Keratinocyte (primary cell): Measurements from ENCODE around the gene ACAD9. TPM values are rescaled to one million over a fixed set of nuclear protein-coding genes. Genes with fewer than 3 reads are reported as not detected.

Source experiments
- DNase-seq: peaks from one replicate; pipeline ENCODE4 v3.0.0-alpha.2; 2011; ENCODE audit warnings: low read depth, missing footprints, low spot score
- FAIRE-seq: peaks from 2 replicates; lab custom pipeline; 2011; peaks lifted over from hg19 to GRCh38; lab: Jason Lieb, UNC
- H2AFZ ChIP-seq: 2 replicates; pipeline ENCODE4 v1.6.0; 2012; ENCODE audit warnings: low read length, control low read depth, inconsistent platforms; ENCODE audit not compliant: control insufficient read depth
- H3K27ac ChIP-seq: 2 replicates; pipeline ENCODE4 v1.5.1; 2011; ENCODE audit warnings: low read length; ENCODE audit not compliant: control insufficient read depth, insufficient read depth
- H3K27me3 ChIP-seq: 3 replicates; pipeline ENCODE4 v1.6.0; 2011; ENCODE audit warnings: low read length; ENCODE audit not compliant: control insufficient read depth, insufficient read depth; ENCODE audit errors: extremely low read depth
- H3K36me3 ChIP-seq, 2 experiments: 2 replicates in 1 of 2; 3 replicates in 1 of 2; pipeline ENCODE4 v1.5.1; 2011; ENCODE audit warnings: low read length in 2 of 2, mild to moderate bottlenecking in 1 of 2; ENCODE audit not compliant: control insufficient read depth in 2 of 2, insufficient read depth in 2 of 2; ENCODE audit errors: extremely low read depth in 1 of 2
- H3K4me1 ChIP-seq: 3 replicates; pipeline ENCODE4 v1.5.1; 2011; ENCODE audit warnings: low read length; ENCODE audit not compliant: control insufficient read depth, insufficient read depth; ENCODE audit errors: extremely low read depth
- H3K4me2 ChIP-seq: 3 replicates; pipeline ENCODE4 v1.6.0; 2011; ENCODE audit warnings: low read depth, low read length; ENCODE audit not compliant: control insufficient read depth, insufficient read depth; ENCODE audit errors: extremely low read depth
- H3K4me3 ChIP-seq, 3 experiments: fragments of 200-600 bp in 1 of 3; sonication (generic) in 1 of 3; 2 replicates in 2 of 3; 3 replicates in 1 of 3; pipeline ENCODE4 v1.5.1; 2011 to 2016; ENCODE audit warnings: low read length in 3 of 3, mild to moderate bottlenecking in 3 of 3, control low read depth in 2 of 3, inconsistent platforms in 1 of 3, low read depth in 1 of 3, mixed read lengths in 1 of 3, mixed run types in 1 of 3, moderate library complexity in 1 of 3; ENCODE audit not compliant: control insufficient read depth in 2 of 3, insufficient read depth in 2 of 3; ENCODE audit errors: extremely low read depth in 1 of 3
- H3K79me2 ChIP-seq: 2 replicates; pipeline ENCODE4 v1.6.0; 2012; ENCODE audit warnings: low read length; ENCODE audit not compliant: control insufficient read depth, insufficient read depth
- H3K9ac ChIP-seq: 3 replicates; pipeline ENCODE4 v1.6.0; 2011; ENCODE audit warnings: low read length; ENCODE audit not compliant: control insufficient read depth, insufficient read depth; ENCODE audit errors: extremely low read depth
- H3K9me1 ChIP-seq: 3 replicates; pipeline ENCODE4 v1.6.0; 2011; ENCODE audit warnings: low read length; ENCODE audit not compliant: control insufficient read depth, insufficient read depth; ENCODE audit errors: extremely low read depth
- H3K9me3 ChIP-seq: 2 replicates; pipeline ENCODE4 v1.5.1; 2012; ENCODE audit warnings: low read depth, low read length; ENCODE audit not compliant: control insufficient read depth
- H4K20me1 ChIP-seq: 3 replicates; pipeline ENCODE4 v1.6.0; 2011; ENCODE audit warnings: low read length; ENCODE audit not compliant: control insufficient read depth, insufficient read depth; ENCODE audit errors: extremely low read depth
- CTCF ChIP-seq, 3 experiments: IDR thresholded peaks in 1 of 3; conservative IDR thresholded peaks in 1 of 3; optimal IDR thresholded peaks in 1 of 3; 2 replicates in 2 of 3; 3 replicates in 1 of 3; pipeline versions ENCODE3 to v1.5.1; 2011; ENCODE audit warnings: low read length in 3 of 3, mild to moderate bottlenecking in 3 of 3, moderate library complexity in 2 of 3, control low read depth in 1 of 3, inconsistent platforms in 1 of 3; ENCODE audit not compliant: insufficient read depth in 2 of 3; ENCODE audit errors: extremely low read depth in 1 of 3
- EZH2 ChIP-seq: IDR thresholded peaks from one replicate; pipeline ENCODE4 v1.6.1; 2012; ENCODE audit warnings: inconsistent platforms, mild to moderate bottlenecking, low read length, moderate library complexity
- dilution Hi-C: fragments of 300-500 bp; cut with MboI; formaldehyde crosslinking; loops from one replicate; pipeline ENCODE4 v1.7.0; 2020; ENCODE audit warnings: low sequenced_read_pairs; ENCODE audit not compliant: extremely low pct_ligation_motif_present
- polyA plus RNA-seq, 5 experiments: library from polyadenylated mRNA; depleted of rRNA in 3 of 5; stranded (reverse) in 3 of 5; stranded (forward) in 1 of 5; unstranded in 1 of 5; fragments of >200 nt; gene quantifications; 1 replicate in 1 of 5; 2 replicates in 3 of 5; 3 replicates in 1 of 5; pipeline versions ENCODE4 v1.2.1 to v1.2.3, GENCODE V29; 2011 to 2012; ENCODE audit warnings: missing spikeins in 2 of 5, low read depth in 1 of 5, low replicate concordance in 1 of 5

The ACAD9 gene
- polyA plus RNA-seq, 1 donor (not counting 4 experiments of a cell fraction or from before 2014, with no cell fraction given): 36.6 TPM

- TF ChIP-seq CTCF (optimal IDR thresholded peaks at IDR 0.05 in 1 of 3, IDR thresholded peaks at IDR 0.05 in 1 of 3, conservative IDR thresholded peaks at IDR 0.05 in 1 of 3; ENCODE audit: extremely low read depth in 1 of 3, insufficient read depth in 2 of 3, low read length in 3 of 3) (no peak), EZH2 (no peak)
- Histone ChIP-seq H2AFZ (no peak overlapping the region), H3K27me3 (peaks cover 13% of the 10 kb centered on the region), H4K20me1 (no peaks in the 10 kb centered on the region), H3K9me1 (no peaks in the 10 kb centered on the region), H3K79me2 (no peaks in the 10 kb centered on the region), H3K36me3 (no peaks in the 10 kb centered on the region), H3K4me3 (no peak overlapping the region), H3K4me1 (no peaks in the 10 kb centered on the region), H3K27ac (no peak overlapping the region), H3K4me2 (no peak overlapping the region), H3K9me3 (no peaks in the 10 kb centered on the region), H3K9ac (no peak overlapping the region)
- FAIRE-seq: no peak
- dilution Hi-C loops: no loop called here
- no peak for DNase-seq
Observed at GRCh38 chr3:128933922-128934253, 54.5 kb downstream of the ACAD9 start.

DNA sequence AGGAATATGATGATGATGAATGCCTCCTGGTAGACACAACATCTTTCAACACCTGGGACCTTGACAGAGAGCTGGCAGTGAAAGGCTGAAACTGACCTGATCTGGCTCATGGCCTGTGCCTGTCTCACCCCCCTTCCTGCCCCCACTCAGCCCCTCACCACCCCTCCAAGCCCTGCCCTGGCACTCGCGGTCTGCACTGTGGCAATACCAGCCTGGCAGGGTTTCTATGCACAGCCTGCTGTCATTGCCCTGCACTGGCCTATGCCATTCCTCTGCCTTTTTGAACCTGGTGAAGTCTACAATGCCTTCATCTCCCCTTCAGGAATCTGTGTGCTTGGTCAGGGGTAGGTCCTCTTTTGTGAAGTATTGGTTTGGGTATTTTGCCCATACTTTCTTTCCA, 56.5 kb downstream of the ACAD9 start:
- Histone ChIP-seq H2AFZ (no peak overlapping the region), H3K79me2 (no peaks in the 10 kb centered on the region), H3K9ac (no peak overlapping the region), H3K4me3 (no peak overlapping the region), H3K27ac (no peak overlapping the region), H4K20me1 (no peaks in the 10 kb centered on the region), H3K9me3 (no peaks in the 10 kb centered on the region), H3K4me1 (no peaks in the 10 kb centered on the region), H3K36me3 (no peaks in the 10 kb centered on the region), H3K27me3 (peaks cover 13% of the 10 kb centered on the region), H3K4me2 (no peak overlapping the region), H3K9me1 (no peaks in the 10 kb centered on the region)
- TF ChIP-seq CTCF (optimal IDR thresholded peaks at IDR 0.05 in 1 of 3, IDR thresholded peaks at IDR 0.05 in 1 of 3, conservative IDR thresholded peaks at IDR 0.05 in 1 of 3; ENCODE audit: extremely low read depth in 1 of 3, insufficient read depth in 2 of 3, low read length in 3 of 3) (no peak), EZH2 (no peak)
- DNase-seq (no peak), FAIRE-seq (no peak)
- dilution Hi-C loops: no loop called here
